HL-60 (cell line): Measurements from ENCODE around the gene NUDT3.

Source experiments
- POLR2AphosphoS5 ChIP-seq: IDR thresholded peaks from 2 replicates; pipeline ENCODE4 v1.6.1; 2012; ENCODE audit warnings: low read depth
- TF ChIP-seq, protein P1 (sequence below): IDR thresholded peaks from 2 replicates; pipeline ENCODE4 v1.6.1; 2012; ENCODE audit warnings: low read depth; ENCODE audit not compliant: insufficient replicate concordance
- TF ChIP-seq, protein P2 (sequence below): IDR thresholded peaks from one replicate; pipeline ENCODE4 v1.5.1; 2011; ENCODE audit warnings: low read length, control low read depth, inconsistent platforms; ENCODE audit not compliant: insufficient read depth

DNA sequence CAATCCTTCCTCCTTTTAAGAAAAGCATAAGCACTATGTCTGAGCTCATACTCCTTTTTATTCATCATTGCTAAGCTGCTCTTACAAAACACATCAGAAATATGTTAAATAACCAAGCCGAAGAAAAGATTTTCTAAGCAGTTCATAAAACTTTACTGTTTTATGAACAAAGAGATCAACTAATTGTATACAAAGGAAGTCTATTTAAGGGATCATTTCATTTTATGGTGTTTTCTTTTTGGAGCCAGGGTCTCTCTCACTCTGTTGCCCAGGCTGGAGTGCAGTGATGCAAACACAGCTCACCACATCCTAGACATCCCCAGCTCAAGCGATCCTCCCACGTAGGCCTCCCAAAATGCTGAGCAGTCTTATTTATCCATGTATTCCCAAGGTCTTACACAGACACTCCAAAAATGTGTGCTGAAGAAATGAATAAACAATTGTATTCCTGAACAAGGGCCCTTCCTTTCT is 9.3 kb downstream of the NUDT3 start:
- TF ChIP-seq, protein P1, sequence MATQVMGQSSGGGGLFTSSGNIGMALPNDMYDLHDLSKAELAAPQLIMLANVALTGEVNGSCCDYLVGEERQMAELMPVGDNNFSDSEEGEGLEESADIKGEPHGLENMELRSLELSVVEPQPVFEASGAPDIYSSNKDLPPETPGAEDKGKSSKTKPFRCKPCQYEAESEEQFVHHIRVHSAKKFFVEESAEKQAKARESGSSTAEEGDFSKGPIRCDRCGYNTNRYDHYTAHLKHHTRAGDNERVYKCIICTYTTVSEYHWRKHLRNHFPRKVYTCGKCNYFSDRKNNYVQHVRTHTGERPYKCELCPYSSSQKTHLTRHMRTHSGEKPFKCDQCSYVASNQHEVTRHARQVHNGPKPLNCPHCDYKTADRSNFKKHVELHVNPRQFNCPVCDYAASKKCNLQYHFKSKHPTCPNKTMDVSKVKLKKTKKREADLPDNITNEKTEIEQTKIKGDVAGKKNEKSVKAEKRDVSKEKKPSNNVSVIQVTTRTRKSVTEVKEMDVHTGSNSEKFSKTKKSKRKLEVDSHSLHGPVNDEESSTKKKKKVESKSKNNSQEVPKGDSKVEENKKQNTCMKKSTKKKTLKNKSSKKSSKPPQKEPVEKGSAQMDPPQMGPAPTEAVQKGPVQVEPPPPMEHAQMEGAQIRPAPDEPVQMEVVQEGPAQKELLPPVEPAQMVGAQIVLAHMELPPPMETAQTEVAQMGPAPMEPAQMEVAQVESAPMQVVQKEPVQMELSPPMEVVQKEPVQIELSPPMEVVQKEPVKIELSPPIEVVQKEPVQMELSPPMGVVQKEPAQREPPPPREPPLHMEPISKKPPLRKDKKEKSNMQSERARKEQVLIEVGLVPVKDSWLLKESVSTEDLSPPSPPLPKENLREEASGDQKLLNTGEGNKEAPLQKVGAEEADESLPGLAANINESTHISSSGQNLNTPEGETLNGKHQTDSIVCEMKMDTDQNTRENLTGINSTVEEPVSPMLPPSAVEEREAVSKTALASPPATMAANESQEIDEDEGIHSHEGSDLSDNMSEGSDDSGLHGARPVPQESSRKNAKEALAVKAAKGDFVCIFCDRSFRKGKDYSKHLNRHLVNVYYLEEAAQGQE = no peak
- TF ChIP-seq, protein P2, sequence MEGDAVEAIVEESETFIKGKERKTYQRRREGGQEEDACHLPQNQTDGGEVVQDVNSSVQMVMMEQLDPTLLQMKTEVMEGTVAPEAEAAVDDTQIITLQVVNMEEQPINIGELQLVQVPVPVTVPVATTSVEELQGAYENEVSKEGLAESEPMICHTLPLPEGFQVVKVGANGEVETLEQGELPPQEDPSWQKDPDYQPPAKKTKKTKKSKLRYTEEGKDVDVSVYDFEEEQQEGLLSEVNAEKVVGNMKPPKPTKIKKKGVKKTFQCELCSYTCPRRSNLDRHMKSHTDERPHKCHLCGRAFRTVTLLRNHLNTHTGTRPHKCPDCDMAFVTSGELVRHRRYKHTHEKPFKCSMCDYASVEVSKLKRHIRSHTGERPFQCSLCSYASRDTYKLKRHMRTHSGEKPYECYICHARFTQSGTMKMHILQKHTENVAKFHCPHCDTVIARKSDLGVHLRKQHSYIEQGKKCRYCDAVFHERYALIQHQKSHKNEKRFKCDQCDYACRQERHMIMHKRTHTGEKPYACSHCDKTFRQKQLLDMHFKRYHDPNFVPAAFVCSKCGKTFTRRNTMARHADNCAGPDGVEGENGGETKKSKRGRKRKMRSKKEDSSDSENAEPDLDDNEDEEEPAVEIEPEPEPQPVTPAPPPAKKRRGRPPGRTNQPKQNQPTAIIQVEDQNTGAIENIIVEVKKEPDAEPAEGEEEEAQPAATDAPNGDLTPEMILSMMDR = no peak
- TF ChIP-seq POLR2AphosphoS5 = no peak
